GM21360 (cell line): ENCODE results near the gene KAT2B.
"Not testable (repeated sequence)": the region's sequence is repeated elsewhere in the genome, so short reads cannot be mapped to it uniquely, and the experiment has no call there.

Experiments used
- ATAC-seq: cut with Tn5 transposase; IDR thresholded peaks from one replicate; pipeline ENCODE4 v1.9.1; 2021; ENCODE audit warnings: mild to moderate bottlenecking, moderate library complexity; ENCODE audit not compliant: unreplicated experiment

The KAT2B gene

DNA sequence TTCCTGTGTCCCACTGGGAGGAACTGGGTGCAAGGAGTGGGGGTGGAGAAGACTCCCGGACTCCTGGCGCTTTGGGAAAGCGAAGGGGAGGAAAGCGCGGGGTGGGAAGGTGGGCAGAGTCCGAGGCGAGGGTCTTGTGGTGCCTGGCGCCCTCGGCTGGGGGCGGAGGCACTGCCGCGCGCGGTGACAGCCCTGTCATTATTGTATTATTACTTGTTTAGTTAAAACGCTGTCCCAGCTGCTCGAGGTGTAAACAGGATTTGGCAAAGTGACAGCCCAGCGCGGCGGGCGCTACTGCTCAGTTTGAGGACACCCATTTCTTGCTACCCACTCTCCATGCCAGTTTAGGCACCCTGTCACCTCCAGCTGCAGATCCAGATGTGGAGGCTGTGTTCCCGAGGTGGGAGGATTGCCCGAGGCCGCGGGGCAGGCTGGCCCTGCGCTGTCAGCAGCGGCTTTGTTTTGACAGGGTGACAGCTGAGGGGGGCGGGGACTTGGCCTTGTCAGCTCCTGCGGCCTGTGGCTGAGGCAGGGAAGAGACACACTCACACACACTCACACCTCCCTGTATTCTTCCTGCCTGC, 1.0 kb downstream of the KAT2B start:
- peak; percentile 38 for ATAC-seq

DNA sequence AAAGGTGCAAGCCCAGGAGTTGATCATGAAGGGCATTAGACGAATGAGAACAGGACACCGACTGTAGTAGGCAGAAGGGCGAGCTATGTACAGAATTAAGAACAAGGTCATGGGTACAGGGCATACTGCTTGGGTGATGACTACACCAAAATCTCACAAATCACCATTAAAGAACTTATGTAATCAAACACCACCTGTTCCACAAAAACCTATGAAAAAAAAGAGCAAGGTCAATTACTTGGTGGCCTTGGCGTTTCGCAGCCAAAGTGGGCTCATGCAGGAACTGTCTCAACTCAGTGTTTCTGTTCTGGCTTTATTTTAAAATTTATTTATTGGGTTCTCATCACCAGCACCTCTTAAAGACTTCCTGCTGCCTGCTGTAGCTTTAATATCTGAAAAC, 2.1 kb downstream of the KAT2B start:
- ATAC-seq: no peak

DNA sequence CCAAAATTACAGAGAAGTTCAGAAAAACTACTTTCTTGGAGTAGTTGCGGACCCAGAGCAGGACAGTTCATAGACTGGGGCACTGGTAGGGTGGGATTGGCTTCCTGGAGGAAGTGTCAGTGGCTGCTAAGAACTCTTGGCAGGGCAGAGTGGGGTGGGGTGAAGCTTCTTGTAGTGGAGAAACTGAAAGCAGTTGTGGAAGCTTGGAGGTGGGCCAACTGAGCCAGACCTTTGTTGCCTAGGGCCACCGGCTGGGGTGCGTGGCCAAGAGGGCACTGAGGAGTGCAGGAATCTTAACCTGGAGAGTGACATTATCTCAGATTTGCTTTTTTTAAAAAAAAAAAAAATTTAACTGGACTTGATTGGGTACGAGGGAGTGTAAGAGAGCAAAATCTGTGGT, 3.1 kb downstream of the KAT2B start:
- ATAC-seq: peak; percentile 24

DNA sequence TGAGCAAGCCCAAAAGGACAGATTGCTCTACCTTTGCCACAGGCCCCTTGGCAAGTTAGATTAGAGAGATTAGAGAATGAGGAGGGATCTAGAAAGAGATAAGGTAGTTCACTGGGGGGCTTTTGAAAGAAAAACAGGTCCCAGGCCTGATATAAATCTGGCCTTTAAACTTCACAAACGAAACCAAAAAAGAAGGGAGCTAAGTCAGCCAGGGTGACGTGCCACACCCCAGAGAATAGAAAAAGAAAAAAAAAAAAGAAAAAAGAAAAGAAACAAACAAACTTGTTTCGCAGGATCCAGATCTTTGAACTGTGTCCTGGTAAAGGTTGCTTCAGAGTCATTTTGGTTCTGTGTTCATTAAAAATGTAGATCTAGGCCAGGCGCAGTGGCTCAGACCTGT, 3.6 kb downstream of the KAT2B start:
- ATAC-seq: no peak

GRCh38 chr3:20045141-20045540, 4.9 kb downstream of the KAT2B start:
- ATAC-seq: not testable (repeated sequence)

DNA sequence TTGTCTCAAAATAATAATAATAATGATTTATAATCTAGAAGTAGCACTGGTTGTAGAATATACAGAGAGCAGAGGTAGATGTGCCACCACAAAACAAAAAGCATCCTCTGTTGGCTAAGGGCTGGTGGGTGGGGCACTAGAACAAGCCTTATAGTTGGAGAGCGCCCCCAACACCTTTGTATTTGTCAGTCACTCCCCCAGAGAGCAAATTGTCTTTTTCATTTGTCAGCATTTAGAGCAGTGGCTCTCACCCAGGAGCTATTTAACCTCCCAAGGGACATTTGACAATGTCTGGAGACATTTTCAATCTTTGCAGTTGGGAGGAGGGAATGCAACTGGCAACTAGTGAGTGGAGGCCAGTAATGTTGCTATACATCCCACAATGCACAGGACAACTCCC, 6.3 kb downstream of the KAT2B start:
- no peak for ATAC-seq

GRCh38 chr3:20047341-20047779, 7.1 kb downstream of the KAT2B start:
- ATAC-seq: no peak

- no peak for ATAC-seq
These were observed 8.0 kb downstream of the KAT2B start for GRCh38 chr3:20047976-20048883.

DNA sequence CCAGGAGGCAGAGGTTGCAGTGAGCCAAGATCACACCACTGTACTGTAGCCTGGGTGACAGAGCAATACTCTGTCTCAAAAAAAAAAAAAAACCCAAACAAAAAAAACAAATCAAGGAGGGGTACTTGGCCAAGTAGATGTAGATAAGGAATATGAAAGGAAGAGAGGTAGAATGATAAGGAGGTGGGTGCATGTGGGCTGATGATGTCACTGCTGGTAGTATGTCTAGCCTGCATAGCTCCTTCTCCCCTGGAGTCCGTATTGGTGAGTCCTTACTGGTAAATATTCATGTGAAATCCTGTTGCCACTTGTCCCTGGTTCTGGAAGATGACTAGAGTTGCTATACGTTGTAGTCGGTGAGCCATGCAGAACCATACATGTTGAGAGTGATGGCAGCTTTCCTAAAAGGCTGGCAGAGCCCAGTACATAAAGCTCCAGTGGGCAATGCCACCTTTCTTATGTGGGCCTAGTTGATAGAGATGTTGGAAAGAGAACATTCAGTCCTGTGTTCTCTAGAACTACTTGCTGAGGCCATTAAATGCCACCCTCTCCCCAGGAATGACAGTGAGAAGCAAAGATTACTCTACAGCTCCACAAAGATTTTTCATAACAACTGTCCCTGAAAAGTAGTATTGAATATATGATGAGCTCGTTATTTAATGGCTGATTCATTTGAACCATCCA, 11.0 kb downstream of the KAT2B start:
- no peak for ATAC-seq

DNA sequence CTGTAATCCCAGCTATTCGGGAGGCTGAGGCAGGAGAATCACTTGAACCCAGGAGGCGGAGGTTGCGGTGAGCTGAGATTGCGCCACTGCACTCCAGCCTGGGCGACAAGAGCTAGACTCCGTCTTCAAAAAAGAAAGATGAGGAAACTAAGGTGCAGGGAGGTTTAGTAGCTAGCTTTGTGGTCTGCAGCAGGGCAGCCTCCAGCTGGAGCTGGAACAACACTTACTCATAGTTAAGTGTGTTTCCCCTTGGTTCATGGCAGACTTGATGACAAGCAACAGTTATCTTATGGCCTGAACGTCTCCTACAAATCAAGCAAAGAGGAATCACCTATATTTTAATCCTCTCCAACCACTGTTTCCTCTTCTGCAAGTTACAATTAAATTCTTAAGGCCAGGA, 12.6 kb downstream of the KAT2B start:
- ATAC-seq: no peak

GRCh38 chr3:20054549-20054987, 14.3 kb downstream of the KAT2B start:
- ATAC-seq: peak; percentile 60

- peak; percentile 29 for ATAC-seq
These were observed 15.0 kb downstream of the KAT2B start for GRCh38 chr3:20055020-20055775.

DNA sequence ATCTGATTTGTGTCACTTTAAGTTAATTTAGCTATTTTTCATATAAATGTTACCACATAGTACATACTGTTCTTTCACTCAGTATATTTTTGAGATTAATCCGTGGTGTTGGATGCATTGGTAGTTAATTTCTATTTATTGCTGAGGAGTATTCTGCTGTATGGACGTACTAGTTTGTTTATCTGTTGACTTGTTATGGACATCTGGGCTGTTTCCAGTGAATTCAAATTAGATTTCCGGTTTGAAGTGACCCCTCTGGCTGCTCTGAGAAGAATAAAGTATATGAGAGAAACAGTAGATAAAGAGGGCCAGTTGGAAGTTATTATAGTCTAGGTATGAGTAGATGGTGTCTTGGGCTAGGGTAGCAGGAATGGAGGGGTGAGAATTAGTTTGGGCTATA, 15.6 kb downstream of the KAT2B start:
- ATAC-seq: no peak

DNA sequence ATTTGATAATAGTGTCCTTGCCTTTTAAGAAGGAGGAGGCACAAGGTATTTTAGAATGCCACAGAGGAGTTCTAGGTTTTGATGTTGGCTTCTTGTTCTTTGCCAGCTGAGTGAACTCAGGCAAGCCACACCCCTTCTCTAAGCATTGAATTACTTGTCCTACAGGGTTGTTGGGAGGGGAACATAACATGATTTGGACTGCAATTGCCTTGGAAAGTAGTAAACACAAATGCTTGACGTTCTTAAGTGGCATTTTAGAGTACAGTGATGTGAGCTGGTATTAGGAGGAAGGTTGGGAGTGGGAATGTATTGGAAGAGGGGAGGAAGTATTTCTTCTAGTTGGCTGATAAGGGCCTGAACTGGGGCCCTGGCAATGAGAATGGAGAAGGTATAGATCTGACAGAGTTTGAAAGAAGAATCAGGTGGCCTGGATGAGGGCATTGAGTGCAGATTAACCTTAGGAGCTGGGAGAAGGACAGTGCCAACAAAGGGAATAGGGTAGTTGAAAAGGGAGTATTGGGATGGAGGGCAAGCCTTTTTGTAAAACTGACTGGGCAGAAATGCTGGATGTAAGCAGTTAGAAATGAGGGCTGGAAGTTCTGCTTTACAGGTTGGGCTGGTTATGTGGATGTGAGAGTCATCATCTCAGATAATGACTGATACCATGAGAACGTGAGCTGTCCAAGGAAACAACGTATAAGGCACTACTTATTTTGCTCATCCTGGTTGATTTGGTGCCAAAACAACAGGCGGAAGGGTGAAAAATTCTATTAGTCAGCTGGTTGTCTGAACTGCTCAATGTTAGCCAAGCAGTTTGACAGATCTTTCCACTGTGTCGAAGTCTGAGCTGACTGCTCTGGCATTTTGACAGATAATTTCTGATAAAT, 16.7 kb downstream of the KAT2B start:
- peak; percentile 54 for ATAC-seq

DNA sequence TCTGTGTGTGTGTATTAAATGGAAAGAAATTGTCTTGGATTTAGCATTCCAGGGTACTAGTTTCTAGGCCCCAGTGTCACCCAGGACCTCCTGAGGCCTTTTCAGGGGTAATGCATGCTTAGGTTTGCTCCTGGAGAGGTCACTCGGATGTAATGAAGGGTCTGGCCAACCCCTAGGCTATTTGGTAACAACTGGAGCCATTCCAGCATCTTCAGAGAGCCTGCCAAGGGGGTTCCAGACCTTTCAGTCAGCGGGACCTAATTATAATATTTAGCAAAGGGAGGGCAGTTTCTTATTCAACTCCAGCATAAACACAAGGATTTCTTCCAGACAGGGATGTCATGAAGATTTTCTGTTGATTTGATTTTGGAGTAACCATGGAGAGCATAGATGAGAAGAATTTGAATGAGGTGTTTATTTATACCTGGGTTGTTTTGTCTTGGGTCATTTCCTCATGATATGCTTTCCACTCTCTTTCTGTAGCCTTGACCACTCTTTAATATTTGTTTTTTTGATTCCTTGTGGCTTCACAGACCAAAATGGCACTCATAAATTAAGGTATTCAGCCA, 17.4 kb downstream of the KAT2B start:
- ATAC-seq: no peak

DNA sequence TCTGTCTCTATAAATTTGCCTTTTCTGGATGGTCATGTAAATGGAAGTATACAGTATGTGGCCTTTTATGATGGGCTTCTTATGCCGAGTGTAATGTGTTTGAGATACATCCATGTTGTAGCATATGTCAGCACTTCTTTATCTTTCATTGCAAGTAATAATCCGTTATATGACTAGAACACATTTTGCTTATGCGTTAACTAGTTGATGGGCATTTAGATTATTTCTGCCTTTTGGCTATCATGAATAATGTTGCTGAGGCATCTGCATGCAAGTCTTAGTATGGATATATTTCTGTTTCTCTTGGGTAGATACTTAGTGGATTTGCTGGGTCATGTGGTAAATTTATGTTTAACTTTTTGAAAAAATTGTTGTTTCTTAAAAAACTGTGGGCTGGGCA, 19.7 kb downstream of the KAT2B start:
- no peak for ATAC-seq

DNA sequence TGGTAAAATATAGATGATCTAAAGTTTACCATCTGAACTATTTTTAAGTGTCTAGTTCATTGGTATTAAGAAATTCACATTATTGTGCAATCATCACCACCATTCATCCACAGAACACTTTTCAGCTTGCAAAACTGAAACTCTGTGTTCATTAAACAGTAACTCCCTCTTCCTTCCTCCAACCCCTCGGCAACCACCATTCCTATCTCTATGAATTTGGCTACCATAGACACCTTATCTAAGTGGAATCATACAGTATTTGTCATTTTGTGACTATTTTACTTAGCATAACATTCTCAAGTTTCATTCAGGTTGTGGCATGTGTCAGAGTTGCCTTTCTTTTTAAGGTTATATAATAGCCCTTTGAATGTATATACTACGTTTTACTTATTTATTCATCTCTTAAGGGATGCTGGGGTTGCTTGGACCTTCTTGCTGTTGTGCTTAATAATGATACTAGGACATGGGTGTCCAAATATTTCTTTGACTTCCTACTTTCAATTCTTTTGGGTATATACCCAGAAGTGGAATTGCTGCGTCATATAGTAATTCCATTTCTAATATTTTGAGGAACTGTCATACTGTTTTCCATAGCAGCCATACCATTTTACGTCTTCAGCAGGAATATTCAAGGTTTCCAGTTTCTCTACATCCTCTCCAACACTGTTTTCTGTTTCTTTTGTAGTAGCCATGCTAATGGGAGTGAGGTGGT, 20.9 kb downstream of the KAT2B start:
- ATAC-seq: peak; percentile 37

GRCh38 chr3:20062996-20063395, 22.8 kb downstream of the KAT2B start:
- ATAC-seq: no peak

DNA sequence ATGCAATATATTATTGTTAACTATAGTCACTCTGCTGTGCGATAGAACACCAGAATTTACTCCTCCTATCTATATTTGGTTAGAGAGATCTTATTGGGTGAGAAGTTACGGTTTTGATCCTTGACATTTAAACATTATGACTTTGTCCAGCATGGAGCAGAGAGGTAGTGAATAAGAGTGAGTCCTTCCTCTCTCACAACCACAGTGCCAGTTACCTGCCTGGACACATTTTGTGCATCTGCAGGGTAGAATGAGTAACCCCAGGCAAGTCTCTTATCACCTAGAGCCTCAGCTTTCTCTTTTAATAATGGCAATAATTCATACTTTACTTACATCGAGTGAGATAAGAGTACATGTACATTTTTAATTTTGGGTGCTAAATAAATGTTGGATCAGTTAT, 24.1 kb downstream of the KAT2B start:
- ATAC-seq: no peak
